Smooth muscle cell (in vitro differentiated cells): Measurements from ENCODE around the gene UQCC2. TPM values are rescaled to one million over a fixed set of nuclear protein-coding genes. Genes with fewer than 3 reads are reported as not detected.

Experiments
- DNase-seq: peaks from one replicate; lab custom pipeline; 2025; ENCODE audit not compliant: unreplicated experiment; lab: John Stamatoyannopoulos, UW
- H2AFZ ChIP-seq: fragments of 200-600 bp; sonication (generic); 2 replicates; pipeline ENCODE4 v1.6.0; 2016; ENCODE audit warnings: antibody characterized with exemption, low read depth, mild to moderate bottlenecking
- H3F3A ChIP-seq: fragments of 200-600 bp; sonication (generic); 2 replicates; pipeline ENCODE4 v1.6.0; 2017; ENCODE audit warnings: antibody characterized with exemption, low read depth
- H3K27ac ChIP-seq: fragments of 200-600 bp; sonication (generic); 2 replicates; pipeline ENCODE4 v1.5.1; 2016; ENCODE audit warnings: low read depth, mild to moderate bottlenecking
- H3K27me3 ChIP-seq: fragments of 200-600 bp; sonication (generic); 2 replicates; pipeline ENCODE4 v1.6.1; 2016; ENCODE audit warnings: low read depth, mild to moderate bottlenecking
- H3K36me3 ChIP-seq: fragments of 200-600 bp; sonication (generic); 2 replicates; pipeline ENCODE4 v1.5.1; 2016; ENCODE audit warnings: low read depth
- H3K4me1 ChIP-seq: fragments of 200-600 bp; sonication (generic); 2 replicates; pipeline ENCODE4 v1.5.1; 2016; ENCODE audit warnings: low read depth
- H3K4me2 ChIP-seq: fragments of 200-600 bp; sonication (generic); 2 replicates; pipeline ENCODE4 v1.6.0; 2016; ENCODE audit warnings: mild to moderate bottlenecking
- H3K4me3 ChIP-seq: fragments of 200-600 bp; sonication (generic); 2 replicates; pipeline ENCODE4 v1.5.1; 2016; ENCODE audit warnings: mild to moderate bottlenecking
- H3K79me2 ChIP-seq: fragments of 200-600 bp; sonication (generic); 2 replicates; pipeline ENCODE4 v1.6.0; 2016; ENCODE audit warnings: low read depth, mild to moderate bottlenecking
- H3K9ac ChIP-seq: fragments of 200-600 bp; sonication (generic); 2 replicates; pipeline ENCODE4 v1.6.0; 2016; ENCODE audit warnings: low read depth
- H3K9me3 ChIP-seq: fragments of 200-600 bp; sonication (generic); replicated peaks from 2 replicates; pipeline ENCODE4 v1.5.1; 2016; ENCODE audit warnings: low read depth
- H4K20me1 ChIP-seq: fragments of 200-600 bp; sonication (generic); 2 replicates; pipeline ENCODE4 v1.6.0; 2016; ENCODE audit warnings: low read depth
- WGBS: methylation state at CpG from one replicate; pipeline ENCODE4 v1.1.7; 2016; ENCODE audit warnings: low lambda C conversion rate; 5-methylcytosine and 5-hydroxymethylcytosine counted together
- polyA plus RNA-seq: library from polyadenylated mRNA; unstranded; fragments of >200 nt; fragmentation: Nextera tagmentation; extraction: Ambion mirVana; gene quantifications from 2 replicates; pipeline ENCODE4 v1.2.1, GENCODE V29; 2016
- total RNA-seq: library from RNA; depleted of rRNA; stranded (reverse); fragments of >200 nt; gene quantifications from 2 replicates; pipeline ENCODE4 v1.2.3, GENCODE V29; 2014
- TF ChIP-seq, protein P1 (sequence below): fragments of 200-600 bp; sonication (generic); IDR thresholded peaks from 2 replicates; pipeline ENCODE4 v1.5.1; 2017; ENCODE audit warnings: borderline replicate concordance, mild to moderate bottlenecking, antibody characterized with exemption; ENCODE audit not compliant: insufficient read depth, poor library complexity, severe bottlenecking

Gene UQCC2
- total and polyA plus RNA-seq, 2 experiments from 2014 or later = 67.3 to 208 TPM

DNA sequence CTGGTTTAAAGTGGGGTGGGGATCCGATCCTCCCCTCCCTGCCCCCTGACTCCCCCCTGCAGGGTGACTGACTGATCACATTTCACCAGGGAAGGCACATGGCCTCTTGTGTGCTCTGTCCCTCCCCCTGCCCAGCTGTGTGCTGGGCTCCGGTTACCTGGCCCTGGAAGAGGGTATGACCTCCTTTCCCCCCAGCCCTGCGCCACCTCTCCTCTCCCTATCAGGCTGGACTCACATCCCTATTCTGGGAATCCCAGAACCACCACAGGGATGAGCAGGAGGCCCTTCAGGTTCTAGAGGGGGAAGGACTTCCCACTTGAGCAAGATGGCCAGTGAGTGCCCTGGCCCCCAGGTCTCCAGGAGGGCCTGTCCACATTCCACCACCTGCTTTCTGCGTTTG is 37.3 kb upstream of the UQCC2 start:
- H3K27ac ChIP-seq = no peak overlapping the region
- H3K9ac ChIP-seq = no peak overlapping the region
- TF ChIP-seq, protein P1, sequence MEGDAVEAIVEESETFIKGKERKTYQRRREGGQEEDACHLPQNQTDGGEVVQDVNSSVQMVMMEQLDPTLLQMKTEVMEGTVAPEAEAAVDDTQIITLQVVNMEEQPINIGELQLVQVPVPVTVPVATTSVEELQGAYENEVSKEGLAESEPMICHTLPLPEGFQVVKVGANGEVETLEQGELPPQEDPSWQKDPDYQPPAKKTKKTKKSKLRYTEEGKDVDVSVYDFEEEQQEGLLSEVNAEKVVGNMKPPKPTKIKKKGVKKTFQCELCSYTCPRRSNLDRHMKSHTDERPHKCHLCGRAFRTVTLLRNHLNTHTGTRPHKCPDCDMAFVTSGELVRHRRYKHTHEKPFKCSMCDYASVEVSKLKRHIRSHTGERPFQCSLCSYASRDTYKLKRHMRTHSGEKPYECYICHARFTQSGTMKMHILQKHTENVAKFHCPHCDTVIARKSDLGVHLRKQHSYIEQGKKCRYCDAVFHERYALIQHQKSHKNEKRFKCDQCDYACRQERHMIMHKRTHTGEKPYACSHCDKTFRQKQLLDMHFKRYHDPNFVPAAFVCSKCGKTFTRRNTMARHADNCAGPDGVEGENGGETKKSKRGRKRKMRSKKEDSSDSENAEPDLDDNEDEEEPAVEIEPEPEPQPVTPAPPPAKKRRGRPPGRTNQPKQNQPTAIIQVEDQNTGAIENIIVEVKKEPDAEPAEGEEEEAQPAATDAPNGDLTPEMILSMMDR = no peak
- H3K9me3 ChIP-seq = no peaks in the 10 kb centered on the region
- H3K36me3 ChIP-seq = no peaks in the 10 kb centered on the region
- H3K79me2 ChIP-seq = no peaks in the 10 kb centered on the region
- no peak overlapping the region for H3K4me2 ChIP-seq
- H4K20me1 ChIP-seq = peaks cover 3% of the 10 kb centered on the region
- no peak overlapping the region for H2AFZ ChIP-seq
- 86% methylated on average over 4 of the region's 4 CpGs for WGBS
- no peak for DNase-seq
- H3K27me3 ChIP-seq = no peaks in the 10 kb centered on the region
- H3K4me3 ChIP-seq = no peak overlapping the region
- peaks cover 53% of the 10 kb centered on the region for H3K4me1 ChIP-seq
- peaks cover 3% of the 10 kb centered on the region for H3F3A ChIP-seq

DNA sequence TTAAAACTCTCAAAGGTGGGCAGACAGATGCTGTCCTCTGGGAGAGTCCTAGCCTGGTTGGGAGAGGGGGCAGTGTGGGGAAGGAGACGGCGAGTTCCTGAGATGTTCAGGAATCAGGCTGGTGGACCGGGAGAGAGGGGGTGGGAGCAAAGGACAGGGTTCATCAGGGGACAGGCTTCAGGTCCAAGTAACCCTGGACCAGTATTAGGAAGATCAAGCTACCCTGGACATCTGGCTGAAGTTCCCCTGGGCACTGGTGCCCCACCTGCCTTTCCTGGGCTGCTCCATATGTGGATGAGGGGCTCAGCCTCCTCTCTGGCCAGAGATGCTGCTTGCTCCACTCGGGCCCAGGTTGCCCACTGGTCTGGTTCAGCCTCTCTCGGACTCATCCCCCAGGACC is 36.3 kb upstream of the UQCC2 start:
- Histone ChIP-seq H3K9ac (no peak overlapping the region), H3K4me2 (no peak overlapping the region), H3K27ac (no peak overlapping the region), H3K4me1 (peaks cover 53% of the 10 kb centered on the region), H4K20me1 (peaks cover 3% of the 10 kb centered on the region), H3K27me3 (no peaks in the 10 kb centered on the region), H3F3A (peaks cover 3% of the 10 kb centered on the region), H3K36me3 (no peaks in the 10 kb centered on the region), H3K4me3 (no peak overlapping the region), H3K9me3 (no peaks in the 10 kb centered on the region), H3K79me2 (no peaks in the 10 kb centered on the region), H2AFZ (no peak overlapping the region)
- WGBS = 94% methylated on average over 5 of the region's 5 CpGs
- DNase-seq = no peak
- TF ChIP-seq, protein P1 = no peak

DNA sequence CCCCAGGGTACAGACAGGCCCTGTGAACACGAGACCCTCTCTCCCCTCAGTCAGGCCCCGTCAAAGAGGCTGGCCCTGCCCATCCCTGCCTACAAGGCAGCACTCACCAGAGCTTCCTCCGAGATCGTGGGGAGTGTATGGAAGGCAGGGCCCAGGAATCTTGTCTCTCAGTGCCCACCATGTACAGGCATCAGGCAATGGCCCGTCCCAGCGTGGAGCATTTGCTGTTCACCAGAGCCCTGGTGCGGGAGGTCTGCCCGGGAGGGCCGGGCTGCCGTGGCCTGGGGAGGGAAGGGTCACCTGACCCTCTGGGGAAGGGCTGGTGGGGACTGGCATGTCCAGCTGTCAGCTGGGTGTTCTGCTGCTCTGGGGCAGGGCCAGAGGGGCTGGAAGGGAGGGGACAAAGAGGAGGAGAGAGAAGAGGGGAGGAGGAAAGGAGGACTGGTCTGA is 35.2 kb upstream of the UQCC2 start, which contains the start of gene IP6K3:
TSS of gene IP6K3 (minus strand) at position 255 of the 450 bp plus-strand sequence. CDS start 11,429 bp downstream, outside the sequence.
- Histone ChIP-seq H3K9ac (peak within 1 kb of the TSS; percentile 59), H4K20me1 (peaks cover 3% of the 10 kb centered on the region), H3K27ac (peak within 1 kb of the TSS; percentile 76), H3K4me1 (peaks cover 44% of the 10 kb centered on the region), H2AFZ (peak within 1 kb of the TSS; percentile 78), H3K4me2 (peak within 1 kb of the TSS; percentile 77), H3K9me3 (no peaks in the 10 kb centered on the region), H3F3A (peaks cover 3% of the 10 kb centered on the region), H3K4me3 (peak within 1 kb of the TSS; percentile 19), H3K79me2 (no peaks in the 10 kb centered on the region), H3K27me3 (no peaks in the 10 kb centered on the region), H3K36me3 (no peaks in the 10 kb centered on the region)
- TF ChIP-seq, protein P1 = no peak
- no peak for DNase-seq
- WGBS = 35% methylated on average over 10 of the region's 10 CpGs

DNA sequence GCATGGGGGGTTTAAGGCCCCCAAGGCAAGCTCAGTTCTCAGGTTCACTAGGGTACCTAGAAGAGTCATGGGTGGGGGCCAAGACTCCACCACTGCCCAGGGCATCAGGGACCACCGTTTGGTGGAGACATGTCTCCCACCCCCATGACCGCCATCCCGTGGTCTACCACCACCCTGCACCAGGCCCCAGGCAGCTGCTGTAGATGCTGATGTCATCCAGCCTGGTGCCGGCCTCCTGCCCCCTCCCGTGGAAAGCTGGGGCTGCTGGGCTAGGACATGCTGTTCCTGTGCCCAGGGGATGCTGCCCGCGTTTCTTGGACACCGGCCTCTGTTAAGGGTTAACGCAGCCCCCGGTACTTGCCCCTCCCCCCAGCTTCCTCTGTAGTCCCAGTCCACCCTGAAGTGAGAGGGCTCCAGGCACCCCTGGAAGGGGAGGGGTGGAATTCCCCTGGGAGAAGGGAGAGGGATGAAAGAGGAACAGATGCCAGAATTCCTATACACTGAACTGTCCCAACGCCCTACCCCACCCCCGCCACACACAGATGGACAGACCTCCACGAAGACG is 34.6 kb upstream of the UQCC2 start:
- TF ChIP-seq, protein P1 = peak; percentile 7
- no peaks in the 10 kb centered on the region for H3K27me3 ChIP-seq
- no peaks in the 10 kb centered on the region for H3K79me2 ChIP-seq
- peak; percentile 67 for DNase-seq
- peaks cover 3% of the 10 kb centered on the region for H3F3A ChIP-seq
- peak overlapping the region; percentile 59 for H3K9ac ChIP-seq
- peak overlapping the region; percentile 76 for H3K27ac ChIP-seq
- 22% methylated on average over 11 of the region's 14 CpGs for WGBS
- H3K36me3 ChIP-seq = no peaks in the 10 kb centered on the region
- peak overlapping the region; percentile 78 for H2AFZ ChIP-seq
- peaks cover 43% of the 10 kb centered on the region for H3K4me1 ChIP-seq
- H3K9me3 ChIP-seq = no peaks in the 10 kb centered on the region
- H4K20me1 ChIP-seq = peaks cover 3% of the 10 kb centered on the region
- peak overlapping the region; percentile 19 for H3K4me3 ChIP-seq
- peak overlapping the region; percentile 77 for H3K4me2 ChIP-seq
